GM21576 (cell line): Measurements from ENCODE around the gene TFF1.

ENCODE experiments used
- ATAC-seq: cut with Tn5 transposase; IDR thresholded peaks from one replicate; pipeline ENCODE4 v1.9.1; 2021; ENCODE audit warnings: mild to moderate bottlenecking, moderate library complexity; ENCODE audit not compliant: unreplicated experiment

Gene TFF1

DNA sequence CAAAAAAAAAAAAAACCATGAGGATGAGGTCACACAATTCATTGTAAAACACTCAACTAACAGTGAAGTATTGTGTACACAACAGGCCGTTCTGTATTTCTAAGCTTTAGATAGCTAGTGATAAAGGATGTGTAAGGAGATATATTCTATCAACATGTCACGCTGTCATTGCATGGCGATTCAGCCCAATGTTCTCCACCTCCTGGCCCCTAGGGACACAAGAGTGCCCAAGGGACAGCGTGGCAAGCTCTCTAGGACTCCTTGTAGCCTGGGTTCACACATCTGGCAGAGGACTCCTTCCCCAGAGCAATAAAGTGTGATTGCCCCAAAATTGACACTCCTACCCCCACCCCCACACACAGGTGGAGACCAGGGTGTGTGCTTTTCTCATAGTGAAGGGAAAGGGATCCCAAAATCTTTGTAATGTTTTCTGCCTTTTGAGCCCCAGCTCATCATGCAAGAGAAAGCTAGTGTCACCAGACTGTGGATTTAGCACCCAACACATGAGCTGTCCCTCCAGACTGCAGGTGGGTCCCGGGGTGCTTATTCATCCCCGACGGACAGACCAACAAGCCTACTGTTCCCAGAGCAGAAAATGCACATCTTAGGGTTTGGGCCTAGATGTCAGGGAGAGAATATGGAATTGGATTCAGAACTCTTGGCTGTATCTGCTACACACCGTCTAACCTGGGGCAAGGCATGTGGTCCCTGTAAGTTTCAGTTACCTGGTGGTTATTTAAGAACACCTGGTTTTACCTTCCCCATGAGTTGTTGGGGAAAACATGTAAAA lies 18.0 kb upstream of the TFF1 start:
- no peak for ATAC-seq

DNA sequence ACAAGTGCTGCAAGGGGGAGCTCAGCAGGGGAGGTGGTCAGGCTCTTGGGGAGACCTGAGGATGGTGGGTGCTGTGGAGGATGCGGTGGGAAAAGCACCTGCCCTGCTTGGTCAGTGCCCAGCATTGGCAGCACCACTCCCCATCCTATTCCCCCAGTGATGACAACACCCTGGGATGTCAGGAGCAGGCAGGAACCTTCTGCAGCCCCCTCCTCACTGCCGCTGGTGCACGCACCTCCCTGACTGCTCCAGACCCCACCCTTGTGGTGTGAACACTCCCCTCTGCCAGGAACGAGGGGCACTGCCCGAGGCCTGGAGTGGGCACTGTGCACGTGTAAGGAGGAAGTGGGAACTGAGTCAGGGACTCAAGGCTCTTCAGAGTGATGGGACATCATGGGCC lies 17.0 kb upstream of the TFF1 start:
- no peak for ATAC-seq

DNA sequence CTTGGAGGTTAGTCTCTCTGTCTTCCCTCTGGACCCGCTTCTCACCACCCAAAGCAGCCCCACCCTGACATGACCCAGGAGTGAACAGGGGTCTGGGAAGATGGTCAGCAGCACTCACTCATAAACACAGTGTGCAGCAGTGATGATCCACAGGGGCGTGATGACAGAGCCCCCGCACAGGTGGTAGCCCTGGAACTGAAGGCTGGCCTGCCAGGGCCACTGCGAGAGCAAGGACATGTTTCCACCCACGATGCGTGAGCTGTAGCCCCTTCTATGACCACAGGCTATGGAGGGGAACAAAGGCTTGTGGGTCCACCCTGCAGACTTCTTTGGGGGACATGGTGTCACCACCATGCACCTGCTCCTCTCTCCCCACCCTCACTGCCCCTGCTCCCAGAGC lies 16.6 kb upstream of the TFF1 start:
- ATAC-seq = no peak

DNA sequence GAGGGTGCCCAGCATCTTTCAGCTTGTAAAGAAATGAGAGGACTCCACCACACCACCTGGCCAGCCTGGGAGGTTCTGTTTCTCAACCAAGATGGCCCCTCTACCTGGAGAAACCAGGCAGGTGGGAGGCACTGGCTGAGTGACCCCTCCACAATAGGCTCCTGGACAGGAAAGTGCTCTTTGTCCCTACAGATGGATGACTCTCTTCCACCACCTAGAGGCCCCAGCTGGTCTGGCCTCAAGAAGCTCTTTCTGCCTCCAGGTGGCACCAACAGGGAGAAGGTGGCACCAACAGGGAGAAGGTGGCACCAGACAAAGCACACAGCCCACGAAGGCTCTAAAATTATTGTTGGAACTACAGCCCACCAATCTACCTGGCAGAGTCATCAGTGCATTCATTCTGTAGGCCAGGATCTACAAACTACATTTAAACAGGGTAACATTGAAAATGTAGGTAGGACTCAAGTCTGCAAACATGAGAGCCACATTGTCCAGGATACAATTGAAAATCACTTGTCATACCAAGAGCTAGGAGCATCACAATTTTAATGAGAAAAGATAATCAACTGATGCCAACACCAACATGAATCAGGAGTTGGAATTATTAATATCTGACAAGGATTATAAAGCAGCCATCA lies 15.1 kb upstream of the TFF1 start:
- no peak for ATAC-seq

DNA sequence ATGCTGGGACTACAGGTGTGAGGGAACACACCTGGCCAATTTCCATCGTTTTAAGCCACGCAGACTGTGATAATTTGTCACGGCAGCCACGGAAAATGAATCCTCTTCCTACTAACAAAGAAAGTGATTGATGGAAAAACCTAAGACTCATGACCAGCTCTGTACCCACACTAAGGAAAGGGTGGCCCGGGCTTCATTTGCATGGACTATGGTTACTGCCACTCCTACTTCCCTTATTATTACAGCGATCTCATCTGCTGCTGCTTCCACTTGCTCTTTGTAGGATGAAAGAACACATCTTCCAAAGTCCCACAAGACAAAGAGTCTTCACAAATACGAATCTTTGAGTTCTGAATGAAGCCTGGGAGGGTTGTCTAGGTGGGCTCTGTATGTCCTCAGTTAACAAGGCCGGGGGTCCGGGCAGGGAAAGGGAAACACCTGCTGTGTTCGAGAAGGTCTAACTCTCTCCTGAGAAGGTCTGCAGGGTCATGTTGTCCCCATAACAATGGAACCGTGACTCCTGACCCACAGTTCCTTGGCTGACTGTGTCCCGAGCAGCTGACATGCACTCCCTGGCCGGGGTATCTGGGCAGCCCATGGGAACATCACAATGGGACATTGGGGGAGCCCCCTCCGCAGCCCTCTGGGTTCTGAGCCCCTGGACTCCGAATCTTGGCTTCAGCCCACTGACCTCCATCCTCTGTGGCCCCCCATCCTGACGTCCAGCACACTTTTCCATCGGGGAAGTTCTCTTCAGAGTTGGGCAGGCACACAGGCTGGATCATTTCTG lies 13.3 kb upstream of the TFF1 start:
- ATAC-seq = no peak

DNA sequence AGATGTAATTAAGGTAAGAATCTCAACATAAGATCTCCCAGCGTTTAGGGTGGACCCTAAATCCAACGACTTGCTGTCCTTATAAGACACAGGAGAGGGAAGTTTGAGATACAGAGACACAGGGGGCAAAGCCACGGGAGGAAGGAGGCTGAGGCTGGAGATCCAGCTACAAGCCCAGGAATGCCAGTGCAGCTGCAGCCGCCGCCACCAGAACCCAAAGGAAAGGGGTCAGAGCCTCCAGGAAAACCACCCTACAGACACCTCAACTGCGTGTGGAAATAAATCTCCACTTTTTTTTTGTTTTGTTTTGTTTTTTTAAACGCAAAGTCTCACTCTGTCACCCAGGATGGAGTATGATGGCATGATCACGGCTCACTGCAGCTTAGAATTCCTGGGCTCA lies 12.1 kb upstream of the TFF1 start:
- no peak for ATAC-seq

DNA sequence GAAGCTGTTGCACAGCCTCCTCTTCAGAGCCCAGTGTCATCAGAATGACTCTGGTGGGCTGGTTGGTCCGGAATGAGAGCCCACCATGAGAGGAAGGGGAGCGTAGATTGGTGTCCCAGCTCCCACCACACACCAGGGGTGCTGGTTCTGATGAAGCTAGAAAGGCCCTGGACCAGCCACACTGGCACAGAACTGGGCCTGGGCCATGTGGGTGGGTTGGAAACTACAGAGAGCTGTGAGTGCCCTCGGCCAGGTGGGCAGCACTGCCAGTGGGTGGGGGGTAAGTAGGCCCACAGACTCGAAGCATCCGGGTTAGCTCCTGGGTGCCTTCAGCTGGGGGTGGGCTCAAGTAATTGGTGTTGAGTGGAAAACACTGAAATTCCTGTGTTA lies 11.6 kb upstream of the TFF1 start:
- ATAC-seq = no peak

DNA sequence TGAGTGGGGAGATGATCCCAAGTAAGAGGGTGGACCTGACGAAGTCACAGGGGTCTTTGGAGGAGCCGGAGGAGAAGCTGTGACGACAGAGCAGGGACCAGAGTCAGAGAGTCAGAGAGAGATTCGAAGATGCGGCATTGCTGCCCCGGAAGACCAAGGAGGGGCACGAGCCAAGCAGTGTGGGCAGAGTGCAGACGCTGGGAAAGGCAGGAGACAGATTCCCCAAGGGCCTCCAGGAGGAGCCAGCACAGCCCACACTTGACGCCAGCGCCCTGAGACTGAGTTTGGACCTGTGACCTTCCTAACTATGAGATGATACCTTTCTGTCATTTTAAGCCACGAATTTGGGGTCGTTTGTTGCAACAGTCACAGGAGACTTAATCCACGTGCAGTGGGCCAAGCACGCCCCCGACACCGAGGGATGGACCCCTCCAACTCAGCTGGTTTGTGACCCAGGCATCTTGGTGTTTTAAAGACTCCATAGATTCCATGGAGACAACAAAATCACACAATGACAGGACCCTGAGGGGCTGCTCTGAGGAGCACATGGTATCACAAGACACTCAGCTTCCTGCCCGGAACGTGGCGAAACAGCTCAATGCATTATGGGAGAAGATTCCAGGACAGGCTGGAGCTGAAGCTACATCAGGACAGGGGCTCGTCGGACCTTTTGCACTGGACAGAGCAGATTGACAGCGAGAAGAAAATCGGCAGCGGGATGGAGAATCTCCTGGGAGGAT lies 11.0 kb upstream of the TFF1 start:
- no peak for ATAC-seq

DNA sequence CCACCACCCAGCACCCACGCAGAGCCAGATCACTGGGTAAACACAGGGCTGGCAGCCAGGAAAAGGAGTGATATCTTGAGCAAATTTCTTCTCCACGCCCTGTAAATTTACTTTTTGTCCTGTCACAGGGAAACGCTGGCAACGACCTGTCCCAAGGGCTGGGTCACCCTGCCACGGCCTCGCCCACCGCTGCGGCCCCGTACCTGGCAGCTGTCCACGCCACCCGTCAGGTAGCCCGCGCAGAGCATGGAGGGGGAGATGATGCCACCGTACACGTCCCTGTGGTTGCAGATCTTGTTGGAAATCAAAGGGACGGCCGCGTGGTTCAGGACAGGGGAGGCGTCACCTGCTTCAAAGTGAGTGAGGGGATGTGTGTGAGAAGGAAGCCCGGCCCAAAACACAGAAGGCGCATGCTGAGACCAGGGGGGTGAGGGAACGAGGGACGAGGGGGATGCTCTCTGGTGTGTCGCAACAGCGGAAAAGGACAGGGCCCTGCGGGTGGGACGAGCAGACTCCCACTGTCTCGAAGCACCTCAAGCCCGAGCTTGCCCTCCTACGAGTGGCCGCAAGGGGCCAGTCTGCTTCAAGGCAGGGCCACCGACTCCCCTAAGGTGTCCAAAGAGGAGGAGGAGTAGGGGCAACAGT lies 10.1 kb upstream of the TFF1 start:
- ATAC-seq = no peak

DNA sequence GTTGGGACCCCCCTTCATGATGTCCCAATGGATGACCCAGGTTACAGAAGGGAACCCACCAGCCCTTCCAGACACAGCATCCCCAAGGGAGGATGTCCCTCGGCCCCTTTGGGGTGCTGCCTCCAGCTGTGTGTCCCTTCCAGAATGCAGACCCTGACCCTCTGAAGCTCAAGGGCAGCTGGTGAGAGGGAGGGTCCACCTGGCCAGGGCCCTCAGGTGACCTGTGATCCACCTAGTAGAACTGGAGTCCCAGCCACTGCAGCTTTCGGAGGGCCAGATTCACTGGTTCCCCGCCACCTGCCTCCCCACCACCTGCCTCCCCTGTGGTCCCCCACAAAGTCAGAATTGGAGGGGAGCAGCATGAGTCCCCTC lies 9.6 kb upstream of the TFF1 start:
- no peak for ATAC-seq

DNA sequence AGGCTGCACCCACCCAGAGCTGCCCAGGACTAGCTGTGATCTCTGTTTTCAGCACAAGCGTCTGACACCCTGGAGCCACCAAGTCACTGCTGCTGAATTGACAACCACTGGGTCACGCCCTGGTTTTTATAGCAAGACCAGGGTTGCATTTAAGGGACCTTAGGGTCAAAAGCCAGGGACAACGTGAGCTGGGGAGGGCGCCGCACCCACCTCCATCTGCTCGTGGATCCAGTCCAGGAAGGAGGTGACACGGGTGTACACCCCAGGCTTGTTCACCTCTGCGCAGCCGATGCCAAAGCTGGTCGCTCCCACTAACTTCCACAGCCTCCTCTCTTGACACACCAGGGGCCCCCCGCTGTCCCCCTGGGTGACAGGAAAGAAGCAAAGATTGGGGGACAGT lies 9.2 kb upstream of the TFF1 start:
- no peak for ATAC-seq

DNA sequence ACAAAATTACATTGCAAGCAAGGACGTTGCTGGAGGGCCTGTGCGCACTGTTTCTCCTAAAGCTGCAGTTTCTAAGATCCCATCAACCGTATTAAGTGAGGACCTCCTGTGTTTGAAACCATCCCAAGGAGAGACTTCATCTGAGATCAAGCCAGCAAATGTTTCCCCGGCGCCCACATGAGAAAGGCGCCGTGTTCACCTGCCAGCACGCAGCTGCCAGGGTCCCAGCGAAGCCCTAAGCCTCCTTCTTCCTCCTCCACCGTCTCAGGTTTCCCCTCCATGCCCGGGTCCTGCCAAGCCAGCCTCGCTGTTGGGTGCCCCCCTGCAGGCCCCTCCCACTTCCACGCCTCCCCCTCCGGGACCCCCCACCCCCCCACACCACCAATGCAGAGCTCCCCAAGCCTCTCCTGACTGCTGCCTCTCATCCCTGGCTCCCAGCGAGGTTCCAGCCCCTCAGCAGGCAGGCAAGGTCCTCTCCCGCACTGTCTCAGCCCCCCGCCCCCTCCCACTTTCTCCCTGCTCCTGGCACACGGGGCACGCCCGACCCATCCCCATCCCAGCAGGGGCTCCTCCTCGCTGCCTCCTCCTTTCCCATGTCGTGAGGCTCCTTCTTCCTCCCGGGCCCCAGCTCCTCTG lies 8.6 kb upstream of the TFF1 start:
- no peak for ATAC-seq

DNA sequence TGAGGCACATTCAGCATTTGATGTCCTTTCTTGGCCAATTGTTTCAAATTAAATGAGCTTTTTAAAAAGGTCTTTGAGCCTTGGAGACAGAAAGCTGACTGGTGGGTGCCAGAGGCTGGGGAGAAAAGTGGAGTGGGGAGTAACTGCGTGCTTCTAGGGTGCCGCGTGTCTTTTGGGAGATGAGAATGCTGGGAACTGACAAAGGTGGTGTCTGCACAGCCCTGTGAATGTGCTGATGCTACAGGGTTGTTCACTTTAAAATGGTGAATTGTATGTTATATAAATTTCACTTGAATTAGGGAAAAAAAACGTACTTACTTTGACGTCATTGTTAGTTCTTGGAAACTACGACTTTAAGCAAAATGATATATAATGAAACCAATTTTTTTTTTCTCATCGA lies 8.1 kb upstream of the TFF1 start:
- no peak for ATAC-seq

DNA sequence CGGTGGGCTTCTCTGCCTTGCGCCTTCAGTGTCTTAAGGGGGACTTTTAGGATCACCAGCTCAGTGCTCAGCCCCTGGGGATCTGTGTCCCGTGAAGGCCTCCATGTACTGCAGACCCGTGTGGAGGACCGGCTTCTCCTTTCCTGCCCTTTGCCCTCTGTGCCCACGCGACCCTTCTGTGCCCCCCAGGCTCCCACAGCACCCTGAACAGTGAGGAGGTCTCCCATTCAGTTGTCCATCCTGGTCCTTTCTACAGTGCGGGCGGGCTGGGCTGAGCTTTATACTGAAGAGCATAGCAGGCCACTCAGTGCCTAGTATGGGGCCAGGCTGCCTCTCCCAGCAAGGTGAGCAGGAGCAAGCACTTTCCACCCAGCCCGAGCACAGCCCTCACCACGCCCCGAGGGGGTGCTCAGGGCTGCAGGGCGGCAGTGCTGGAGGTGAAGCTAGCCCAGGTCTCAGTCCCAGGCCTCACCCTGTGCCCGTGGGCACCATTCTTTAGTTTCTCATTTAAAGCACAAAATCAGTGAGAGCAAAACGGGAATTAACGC lies 7.6 kb upstream of the TFF1 start:
- ATAC-seq = no peak

DNA sequence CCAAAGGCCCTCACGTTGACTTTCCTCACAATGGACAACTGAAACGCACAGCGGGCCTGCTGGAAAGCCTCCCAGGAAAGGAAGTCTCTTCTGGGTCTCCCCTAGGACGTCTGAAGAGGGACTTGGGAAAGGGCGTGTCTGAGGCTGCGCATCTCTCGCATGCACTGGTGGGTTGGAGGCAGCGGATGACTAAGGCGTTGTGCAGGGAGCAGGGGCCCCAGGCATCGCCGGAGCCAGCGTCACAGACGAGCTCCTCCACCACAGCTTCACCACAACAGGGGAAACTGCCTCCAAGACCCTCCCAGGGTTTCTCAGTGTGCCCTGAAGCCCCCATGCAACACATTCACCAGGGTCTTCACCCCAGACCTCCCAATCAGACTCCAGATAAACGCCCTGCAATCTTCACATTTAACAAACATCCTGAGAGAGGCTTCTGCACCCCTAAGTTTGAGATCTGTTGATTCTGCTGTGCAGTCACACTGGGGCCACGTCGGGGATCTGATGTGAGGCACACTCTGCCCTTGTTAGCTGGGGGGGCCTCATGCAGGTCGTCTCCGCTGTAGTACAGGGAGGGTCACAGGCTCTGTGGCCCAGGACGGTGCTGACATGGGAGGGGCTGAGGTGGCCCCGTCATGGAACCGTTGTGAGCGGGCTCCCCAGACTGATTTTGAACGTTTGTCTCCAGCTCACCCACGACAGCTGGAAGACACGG lies 7.0 kb upstream of the TFF1 start:
- ATAC-seq = no peak

DNA sequence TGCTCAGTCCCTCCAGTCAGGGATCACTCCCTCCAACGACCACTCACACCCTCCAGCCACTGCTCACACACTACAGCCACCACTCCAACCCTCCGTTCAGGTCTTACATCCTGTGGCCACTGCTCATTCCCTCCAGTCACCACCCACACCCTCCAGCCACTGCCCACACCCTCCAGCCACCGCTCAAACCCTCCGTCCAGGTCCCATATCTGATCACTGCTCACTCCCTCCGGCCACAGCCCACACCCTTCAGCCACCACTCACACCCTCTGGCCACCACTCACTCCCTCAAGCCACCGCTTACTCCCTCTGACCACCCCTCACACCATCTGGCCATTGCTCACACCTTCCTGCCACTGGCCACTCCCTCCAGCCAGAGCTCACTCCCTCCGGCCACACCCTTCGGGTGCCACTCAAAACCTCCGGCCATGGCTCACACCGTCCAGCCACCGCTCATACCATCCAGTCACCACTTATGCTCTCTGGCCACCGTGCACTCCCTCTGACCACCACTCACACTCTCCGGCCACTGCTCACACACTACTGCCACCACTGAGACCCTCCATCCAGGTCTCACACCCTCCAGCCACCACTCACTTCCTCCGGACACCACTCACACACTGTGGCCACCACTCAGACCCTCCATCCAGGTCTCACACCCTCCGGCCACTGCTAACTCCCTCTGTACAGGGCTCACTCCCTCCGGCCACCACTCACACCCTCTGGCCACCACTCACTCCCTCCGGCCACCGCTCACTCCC lies 4.7 kb upstream of the TFF1 start:
- no peak for ATAC-seq

DNA sequence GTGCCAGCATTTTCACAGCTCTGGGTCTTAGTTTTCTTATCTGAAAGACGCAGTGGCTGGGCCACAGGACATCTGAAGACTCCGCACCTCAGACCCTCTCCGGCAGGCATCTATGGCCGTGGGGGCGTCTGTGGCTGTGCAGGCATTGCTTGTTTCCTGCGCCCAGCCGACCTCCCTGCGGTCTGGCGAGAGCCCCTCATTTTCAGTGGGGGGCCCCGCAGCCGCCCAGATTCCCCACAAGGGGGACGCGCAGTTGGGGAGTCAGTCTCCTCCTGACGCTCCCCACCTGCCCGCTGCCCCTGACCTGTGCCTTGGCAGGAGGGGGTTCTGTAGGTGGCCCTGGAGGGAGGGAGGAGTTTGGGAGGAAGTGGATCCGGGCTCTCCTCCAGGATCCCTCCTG lies 3.5 kb upstream of the TFF1 start:
- no peak for ATAC-seq

DNA sequence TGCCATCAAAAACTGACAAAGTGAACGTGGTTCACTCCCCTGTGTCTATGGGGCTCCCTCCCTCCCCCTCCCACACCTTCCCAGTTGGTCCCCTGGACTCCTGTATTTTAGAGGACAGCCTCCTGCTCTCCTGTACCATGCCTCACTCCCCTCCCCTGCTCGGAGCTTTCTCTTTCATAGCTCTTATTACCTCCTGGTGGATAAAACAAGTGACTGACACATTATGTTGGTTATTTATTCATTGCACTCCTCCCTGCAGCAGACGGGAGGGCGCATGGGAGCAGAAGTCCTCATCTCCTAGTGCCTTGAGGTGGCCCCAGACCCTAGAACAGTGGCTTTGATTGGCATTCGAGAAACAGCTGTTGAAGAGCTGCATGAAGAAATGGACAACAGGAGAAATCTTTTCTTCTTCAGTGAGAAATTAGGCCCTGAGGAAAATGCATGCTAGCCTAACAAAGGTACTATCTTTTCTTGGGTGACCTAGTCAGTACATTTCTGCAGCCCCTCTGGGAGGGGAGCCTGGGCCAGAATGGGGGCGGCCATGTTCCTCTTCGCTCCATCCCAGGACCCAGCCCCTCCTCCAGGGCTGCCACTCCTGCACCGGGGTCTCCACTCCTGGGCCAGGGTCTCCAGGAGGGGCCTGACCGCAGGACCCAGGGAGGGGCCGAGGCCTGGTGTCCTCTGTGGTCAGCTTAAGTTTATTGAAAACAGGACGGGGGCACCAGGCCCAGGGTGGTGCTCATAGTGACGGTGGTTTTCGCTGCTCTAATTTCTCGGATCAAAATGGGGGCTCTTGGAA lies 1.2 kb upstream of the TFF1 start:
- no peak for ATAC-seq
